Left renal pelvis (tissue), 4 donors: ENCODE results near the gene SLC44A5. TPM values are rescaled to one million over a fixed set of nuclear protein-coding genes. Genes with fewer than 3 reads are reported as not detected.
"Not testable (repeated sequence)": the region's sequence is repeated elsewhere in the genome, so short reads cannot be mapped to it uniquely, and the experiment has no call there.

Experiments
- DNase-seq, 4 donors: peaks; one replicate each; pipeline ENCODE4 v3.0.0-alpha.2; 2013; ENCODE audit warnings: low read depth in 4 of 4, low spot score in 3 of 4
- polyA plus RNA-seq, 4 donors: library from polyadenylated mRNA; unstranded; fragments of 120-200 nt; gene quantifications; one replicate each; pipeline ENCODE4 v1.2.1, GENCODE V29; 2013; ENCODE audit not compliant: insufficient read length in 4 of 4

SLC44A5 gene
- polyA plus RNA-seq, 4 donors, result 3.7 to 17.0 (median 13.5) TPM

- no peak for DNase-seq
Observed at GRCh38 chr1:75220072-75220471, 390.8 kb downstream of the SLC44A5 start.

GRCh38 chr1:75214017-75214416 lies 396.9 kb downstream of the SLC44A5 start:
- no peak for DNase-seq

GRCh38 chr1:75211648-75212047 lies 399.3 kb downstream of the SLC44A5 start:
- DNase-seq, result no peak

GRCh38 chr1:75208862-75209261 lies 402.1 kb downstream of the SLC44A5 start:
- no peak for DNase-seq

GRCh38 chr1:75203415-75204277 lies 407.3 kb downstream of the SLC44A5 start:
- DNase-seq, result peak in 3 of 4 donors; percentile 4 to 28 (median 16)

- no peak for DNase-seq
Observed at GRCh38 chr1:75202751-75203150, 408.2 kb downstream of the SLC44A5 start.

GRCh38 chr1:75198761-75199160 lies 412.2 kb downstream of the SLC44A5 start:
- DNase-seq, result no peak

GRCh38 chr1:75198163-75198562 lies 412.8 kb downstream of the SLC44A5 start:
- DNase-seq, result no peak

GRCh38 chr1:75188892-75189291 lies 422.0 kb downstream of the SLC44A5 start:
- DNase-seq, result no peak

GRCh38 chr1:75181214-75181955 lies 429.5 kb downstream of the SLC44A5 start:
- not testable (repeated sequence) for DNase-seq

- DNase-seq, result no peak
Observed at GRCh38 chr1:75174031-75174760, 436.7 kb downstream of the SLC44A5 start.

GRCh38 chr1:75172556-75172955 lies 438.4 kb downstream of the SLC44A5 start:
- DNase-seq, result no peak

- DNase-seq, result no peak
Observed at GRCh38 chr1:75171876-75172275, 439.0 kb downstream of the SLC44A5 start.

GRCh38 chr1:75170981-75171380 lies 439.9 kb downstream of the SLC44A5 start:
- no peak for DNase-seq

GRCh38 chr1:75170011-75170410 lies 440.9 kb downstream of the SLC44A5 start:
- DNase-seq, result no peak

GRCh38 chr1:75166821-75167220 lies 444.1 kb downstream of the SLC44A5 start:
- DNase-seq, result no peak

- no peak for DNase-seq
Observed at GRCh38 chr1:75165264-75165663, 445.6 kb downstream of the SLC44A5 start.

- DNase-seq, result no peak
Observed at GRCh38 chr1:75159154-75159553, 451.8 kb downstream of the SLC44A5 start.
